HL-60 (cell line): ENCODE measurements around the gene TBC1D16.

Experiments used
- DNase-seq, 2 experiments: peaks; one replicate each; pipeline ENCODE4 v3.0.0-alpha.2; 2010 to 2020; ENCODE audit warnings: low read depth in 1 of 2, low spot score in 1 of 2
- H3K27ac ChIP-seq: fragments of 250-450 bp; sonication (Bioruptor Pico); replicated peaks from 2 replicates; pipeline ENCODE4 v1.5.1; 2020; ENCODE audit warnings: mild to moderate bottlenecking, moderate library complexity
- H3K27me3 ChIP-seq: fragments of 250-450 bp; sonication (Bioruptor Pico); 2 replicates; pipeline ENCODE4 v1.5.1; 2021; ENCODE audit warnings: mild to moderate bottlenecking, moderate library complexity; ENCODE audit not compliant: insufficient read depth, poor library complexity, severe bottlenecking
- H3K4me3 ChIP-seq: replicated peaks from 2 replicates; pipeline ENCODE4 v1.5.1; 2011; ENCODE audit warnings: mild to moderate bottlenecking, control low read depth, low read length; ENCODE audit not compliant: insufficient read depth
- CTCF ChIP-seq: IDR thresholded peaks from one replicate; pipeline ENCODE4 v1.5.1; 2011; ENCODE audit warnings: low read length, control low read depth, inconsistent platforms; ENCODE audit not compliant: insufficient read depth
- GABPA ChIP-seq: IDR thresholded peaks from 2 replicates; pipeline ENCODE4 v1.6.1; 2012; ENCODE audit warnings: low read depth
- POLR2AphosphoS5 ChIP-seq: IDR thresholded peaks from 2 replicates; pipeline ENCODE4 v1.6.1; 2012; ENCODE audit warnings: low read depth
- REST ChIP-seq: IDR thresholded peaks from 2 replicates; pipeline ENCODE4 v1.6.1; 2012; ENCODE audit warnings: low read depth; ENCODE audit not compliant: insufficient replicate concordance
- SPI1 ChIP-seq: IDR thresholded peaks from 2 replicates; pipeline ENCODE4 v1.6.1; 2012; ENCODE audit warnings: low read depth, mild to moderate bottlenecking, borderline replicate concordance

Gene TBC1D16

GRCh38 chr17:79949656-79950209, 85.9 kb downstream of the TBC1D16 start:
- Histone ChIP-seq H3K27me3 (no peaks in the 10 kb centered on the region), H3K27ac (no peak overlapping the region), H3K4me3 (no peak overlapping the region)
- no peak for DNase-seq
- TF ChIP-seq CTCF (no peak), REST (no peak), POLR2AphosphoS5 (no peak), GABPA (no peak), SPI1 (no peak)

- Histone ChIP-seq H3K4me3 (no peak overlapping the region), H3K27me3 (no peaks in the 10 kb centered on the region)
- TF ChIP-seq GABPA = no peak
- TF ChIP-seq SPI1 = no peak
- no peak for TF ChIP-seq CTCF
- no peak for TF ChIP-seq POLR2AphosphoS5
- no peak for TF ChIP-seq REST
Measured at GRCh38 chr17:79948945-79949655, 86.6 kb downstream of the TBC1D16 start.

GRCh38 chr17:79948406-79948944, 87.2 kb downstream of the TBC1D16 start:
- TF ChIP-seq SPI1 (no peak), CTCF (no peak), GABPA (no peak), POLR2AphosphoS5 (no peak), REST (no peak)
- no peak for DNase-seq
- H3K4me3 ChIP-seq = no peak overlapping the region
- no peaks in the 10 kb centered on the region for H3K27me3 ChIP-seq
- H3K27ac ChIP-seq = no peak overlapping the region

More at GRCh38 chr17:79948945-79949655, 86.6 kb downstream of the TBC1D16 start:
- no peak overlapping the region for H3K27ac ChIP-seq
- no peak for DNase-seq
